Fibroblast of peridontal ligament (primary cell): ENCODE measurements around the gene EXOC4.
A peak's percentile ranks its signal among the peaks of the same experiment; 100 is the strongest.

ENCODE experiments used
- DNase-seq: peaks from one replicate; pipeline ENCODE4 v3.0.0-alpha.2; 2010; ENCODE audit errors: extremely low read depth

EXOC4 gene

DNA sequence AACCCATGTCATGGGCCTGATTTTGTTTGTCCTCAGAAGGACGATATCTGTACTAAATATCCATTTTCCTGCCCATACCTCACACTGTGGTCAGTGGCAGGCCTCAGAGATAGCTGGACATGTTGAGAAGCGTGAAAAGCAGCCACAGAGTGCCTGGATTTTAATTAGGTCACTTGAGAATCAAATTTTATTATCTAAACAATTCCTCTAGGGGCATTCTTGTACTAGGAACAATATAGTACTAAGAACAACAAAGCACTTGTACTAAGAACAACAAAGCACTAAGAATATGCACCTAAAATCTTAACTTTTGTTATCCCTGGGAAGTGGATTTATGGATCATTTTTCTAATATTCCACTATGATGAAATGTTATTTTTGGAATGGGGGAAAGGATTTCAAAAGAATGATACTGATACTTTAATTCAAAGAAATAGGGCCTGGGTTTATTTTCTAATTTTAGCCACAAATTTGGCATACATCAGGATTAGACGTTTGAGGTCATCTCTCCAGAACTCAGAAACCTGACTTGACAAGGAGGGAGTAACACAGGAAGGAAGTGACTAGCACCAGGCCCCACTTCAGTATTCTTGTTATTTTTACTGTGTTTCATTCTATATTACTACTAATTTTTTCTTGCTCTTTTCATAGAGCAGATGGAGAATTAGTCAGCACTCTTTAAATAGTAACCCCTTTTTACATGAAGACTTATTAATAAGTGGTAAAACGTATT, 112.2 kb downstream of the EXOC4 start:
- DNase-seq = peak; percentile 80

DNA sequence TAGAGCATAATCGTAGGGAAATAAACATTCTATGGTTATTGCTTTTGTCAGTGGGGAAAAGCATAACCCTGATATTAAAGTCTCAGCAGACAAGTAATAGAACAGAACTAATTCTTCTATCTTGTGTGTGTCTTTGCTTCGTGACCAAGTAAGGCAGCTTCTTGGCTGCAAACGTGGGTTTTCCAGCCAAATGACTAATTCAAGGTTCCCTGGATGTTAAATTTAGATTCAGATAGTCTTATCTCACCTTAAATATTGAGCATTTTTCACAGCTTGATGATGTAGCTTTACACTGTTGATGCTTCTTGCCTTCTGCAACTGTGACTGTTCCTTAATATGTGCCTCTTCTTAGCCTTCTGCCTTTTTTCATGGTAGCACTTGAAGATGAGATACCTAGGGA, 113.0 kb downstream of the EXOC4 start:
- no peak for DNase-seq

DNA sequence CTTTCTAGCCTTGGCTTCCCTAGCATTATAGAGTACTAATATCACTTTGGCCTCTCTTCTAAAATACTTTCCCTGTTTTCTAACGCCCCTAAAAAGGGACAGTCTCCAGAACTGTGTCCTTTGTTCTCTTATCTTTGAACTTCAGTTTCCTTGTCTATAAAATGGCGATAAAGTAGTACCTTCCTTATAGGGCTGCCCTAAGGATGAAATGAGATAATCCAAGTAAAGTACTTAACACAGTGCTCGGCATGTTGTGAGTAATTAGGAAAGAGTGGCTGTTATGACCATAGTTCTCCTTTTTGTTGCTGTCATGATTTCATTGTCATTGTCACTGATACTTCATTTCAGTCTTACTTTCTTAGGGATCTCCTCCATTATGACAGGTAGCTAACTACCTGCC, 114.7 kb downstream of the EXOC4 start:
- DNase-seq = no peak

DNA sequence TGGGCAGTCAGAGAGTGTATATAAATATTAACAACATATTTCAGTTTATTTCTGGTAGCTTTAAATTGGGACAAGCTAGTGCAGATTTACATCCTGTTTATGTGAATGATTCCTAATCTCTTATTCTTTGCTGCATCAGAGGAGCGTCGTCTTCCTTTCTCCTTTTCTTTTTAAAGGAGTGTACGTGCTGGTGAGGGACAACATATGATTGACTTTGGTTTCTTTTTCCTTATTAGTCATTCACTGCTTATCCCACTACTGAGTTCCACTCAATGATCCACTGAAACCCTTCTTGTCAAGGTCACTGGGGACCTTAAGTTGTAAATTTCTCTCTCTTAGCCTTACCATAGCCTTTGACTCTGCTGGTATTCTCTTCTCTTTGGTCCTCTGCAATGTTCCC, 116.3 kb downstream of the EXOC4 start:
- no peak for DNase-seq

DNA sequence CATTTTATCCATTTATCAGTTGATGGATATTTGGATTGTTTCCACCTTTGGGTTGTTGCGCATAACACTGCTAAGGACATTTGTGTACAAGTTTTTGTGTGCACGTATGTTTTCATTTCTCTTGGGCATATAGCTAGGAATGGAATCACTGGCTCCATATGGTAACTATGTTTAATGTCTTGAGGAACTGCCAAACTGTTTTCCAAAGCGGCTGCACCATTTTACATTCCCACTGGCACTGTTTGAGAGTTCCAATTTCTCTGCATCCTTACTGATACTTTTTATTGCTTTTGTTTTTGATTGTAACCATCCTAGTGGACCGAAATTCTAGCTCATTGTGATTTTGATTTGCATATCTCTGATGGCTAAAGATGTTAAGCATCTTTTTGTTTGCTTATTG, 118.7 kb downstream of the EXOC4 start:
- no peak for DNase-seq

DNA sequence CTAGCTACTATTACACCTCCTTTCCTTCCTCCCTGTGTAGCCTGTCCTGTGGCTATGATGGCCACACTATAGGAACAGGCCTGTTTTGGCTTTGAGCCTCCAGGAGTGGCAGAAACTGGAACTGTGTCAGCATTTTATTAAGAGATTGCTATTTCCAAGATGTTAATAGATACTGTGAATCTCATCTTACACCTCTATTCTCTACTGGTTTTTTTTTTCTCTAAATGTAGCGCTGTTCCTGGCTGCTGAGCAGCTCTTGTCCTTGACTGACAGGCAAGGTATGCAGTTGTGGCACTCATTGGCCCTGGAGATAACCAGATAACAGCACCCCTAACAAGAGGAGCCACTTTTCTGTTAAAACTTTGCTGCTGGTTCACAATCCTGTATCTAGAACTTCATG, 119.5 kb downstream of the EXOC4 start:
- DNase-seq = no peak

DNA sequence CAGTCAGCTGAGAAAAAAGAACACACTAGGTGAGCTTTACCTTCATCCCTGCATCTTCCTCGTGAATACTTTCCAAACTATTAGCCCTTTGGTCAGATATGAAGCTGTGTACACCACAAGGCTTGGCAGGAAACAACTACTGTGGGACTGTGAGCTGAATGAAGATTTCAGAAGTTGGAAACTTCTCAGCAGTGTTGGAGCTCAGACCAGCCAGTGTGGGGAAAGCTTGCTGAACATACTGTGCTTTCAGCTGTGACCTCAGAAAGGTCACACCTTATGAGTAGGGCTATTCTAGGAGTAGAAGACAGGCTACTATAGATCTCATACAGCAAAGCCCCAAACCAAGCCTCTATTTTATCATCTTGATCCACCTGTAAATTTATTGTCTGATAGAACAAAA, 123.6 kb downstream of the EXOC4 start:
- no peak for DNase-seq

DNA sequence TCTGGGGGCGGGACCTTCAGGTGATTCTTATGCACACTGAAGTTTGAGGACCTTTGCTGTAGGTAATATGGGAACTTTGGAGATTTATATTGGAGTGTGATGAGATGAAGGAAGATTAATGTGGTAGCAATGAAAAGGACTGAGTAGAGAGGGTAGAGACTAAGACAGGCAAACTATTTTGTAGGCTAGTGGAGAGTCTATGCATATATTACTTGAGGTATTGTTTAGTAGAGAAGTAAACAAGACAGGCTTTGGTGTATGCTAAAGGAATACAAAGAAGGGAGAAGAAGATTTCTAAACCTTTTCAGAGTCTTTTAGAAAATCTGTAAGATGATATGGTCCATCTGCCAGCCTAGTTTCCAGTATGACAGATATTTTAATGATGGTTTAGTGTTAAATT, 129.1 kb downstream of the EXOC4 start:
- no peak for DNase-seq

DNA sequence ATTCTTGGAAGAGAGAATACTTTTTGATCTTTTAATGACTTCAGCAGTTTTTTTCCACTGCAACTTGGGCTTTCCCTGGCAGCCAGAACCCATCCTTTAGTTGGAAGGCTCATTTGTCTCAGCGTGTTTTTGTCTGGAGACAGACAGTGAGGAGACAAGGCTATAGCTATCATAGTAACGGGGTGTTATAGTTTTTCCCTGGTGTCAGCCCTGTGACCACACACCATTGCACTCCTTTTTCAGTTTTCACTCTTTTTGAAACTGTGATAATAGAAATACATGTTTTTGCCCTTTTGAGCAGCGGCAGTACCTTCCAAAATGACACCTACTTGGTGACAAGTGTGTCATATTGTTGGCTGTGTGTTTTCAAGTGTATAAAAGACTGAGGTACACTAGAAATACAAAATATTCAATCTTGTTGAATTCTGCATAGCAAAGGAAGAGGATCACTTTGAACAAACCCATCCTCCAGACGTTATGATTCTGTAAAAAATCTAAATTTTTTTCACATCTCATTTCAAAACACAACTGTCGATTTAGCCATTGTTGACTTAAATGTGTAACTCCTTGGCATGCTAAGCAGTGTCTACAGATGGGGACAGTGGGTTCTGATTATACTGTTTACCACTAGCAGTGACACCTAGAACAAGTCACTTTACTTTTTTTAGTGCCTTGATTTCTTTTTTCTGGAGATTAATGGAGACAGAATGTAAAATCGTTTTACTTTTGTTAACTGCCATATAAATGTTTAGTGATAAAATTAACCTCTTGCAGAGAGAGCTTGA, 130.1 kb downstream of the EXOC4 start:
- no peak for DNase-seq

DNA sequence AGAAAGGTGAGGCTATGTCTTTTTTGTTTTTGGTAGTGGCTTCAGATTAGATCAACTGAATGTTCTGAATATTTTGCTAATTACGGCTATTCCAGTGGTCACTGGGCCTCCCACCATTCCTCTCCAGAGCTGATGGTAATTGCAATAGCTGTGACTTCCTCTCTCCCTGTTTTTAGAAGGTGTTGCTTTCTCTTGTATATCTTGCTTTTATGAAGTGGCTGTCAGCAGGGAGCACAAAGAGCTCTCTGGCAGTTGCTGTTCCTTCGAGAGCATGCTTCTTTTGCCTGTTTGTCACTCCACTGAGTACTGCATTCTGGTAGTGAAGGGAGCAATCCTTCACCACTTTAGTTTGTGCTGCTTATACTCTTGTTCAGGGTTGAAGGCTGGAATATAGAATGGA, 133.3 kb downstream of the EXOC4 start:
- no peak for DNase-seq

DNA sequence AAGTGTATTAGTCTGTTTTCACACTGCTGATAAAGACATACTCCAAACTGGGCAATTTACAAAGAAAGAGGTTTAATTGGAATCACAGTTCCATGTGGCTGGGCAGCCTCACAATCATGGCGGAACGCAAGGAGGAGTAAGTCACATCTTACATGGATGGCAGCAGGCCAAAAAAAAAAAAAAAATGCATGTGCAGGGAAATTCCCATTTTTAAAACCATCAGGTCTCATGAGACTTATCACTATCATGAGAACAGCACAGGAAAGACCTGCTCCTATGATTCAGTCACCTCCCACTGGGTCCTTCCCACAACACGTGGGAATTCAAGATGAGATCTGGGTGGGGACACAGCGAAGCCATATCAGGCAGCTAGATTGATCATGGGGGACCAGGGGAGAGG, 136.8 kb downstream of the EXOC4 start:
- no peak for DNase-seq

DNA sequence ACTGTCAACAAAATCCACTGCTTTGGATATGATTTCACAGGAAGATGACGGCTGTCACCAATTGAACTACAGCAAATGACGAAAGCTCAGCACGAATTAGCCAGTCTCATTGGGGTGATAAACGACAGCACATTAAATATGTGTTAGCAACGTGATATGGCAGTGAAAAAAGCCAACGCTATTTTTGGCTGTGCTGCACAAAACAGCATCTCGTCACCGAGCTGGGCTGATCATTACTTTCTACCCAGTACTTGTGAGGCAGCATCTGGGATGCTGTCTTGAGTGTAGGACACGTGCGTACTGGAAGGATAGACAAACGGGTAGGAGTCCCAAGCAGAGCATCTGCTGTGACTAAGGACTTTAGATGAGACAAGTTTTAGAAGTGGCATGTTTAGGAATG, 138.3 kb downstream of the EXOC4 start:
- DNase-seq = no peak

DNA sequence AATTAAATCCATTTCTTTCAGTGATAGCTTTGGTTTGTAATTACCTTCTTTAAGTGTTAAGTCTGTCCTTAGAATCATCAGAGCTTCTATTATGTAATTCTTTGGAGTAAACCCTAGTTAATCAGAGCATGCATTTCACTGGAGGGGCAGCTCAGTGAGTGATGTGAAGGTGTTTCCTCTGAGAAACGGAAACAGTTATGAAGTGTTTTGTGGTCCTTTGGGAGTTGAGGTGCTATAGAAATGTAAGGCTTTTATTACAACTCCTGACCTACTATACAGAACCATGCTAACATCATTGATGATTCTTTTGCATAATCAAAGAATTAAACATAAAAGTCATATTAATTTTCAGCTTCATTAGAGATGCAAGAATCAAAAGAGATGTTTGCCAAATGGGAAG, 141.5 kb downstream of the EXOC4 start:
- no peak for DNase-seq

DNA sequence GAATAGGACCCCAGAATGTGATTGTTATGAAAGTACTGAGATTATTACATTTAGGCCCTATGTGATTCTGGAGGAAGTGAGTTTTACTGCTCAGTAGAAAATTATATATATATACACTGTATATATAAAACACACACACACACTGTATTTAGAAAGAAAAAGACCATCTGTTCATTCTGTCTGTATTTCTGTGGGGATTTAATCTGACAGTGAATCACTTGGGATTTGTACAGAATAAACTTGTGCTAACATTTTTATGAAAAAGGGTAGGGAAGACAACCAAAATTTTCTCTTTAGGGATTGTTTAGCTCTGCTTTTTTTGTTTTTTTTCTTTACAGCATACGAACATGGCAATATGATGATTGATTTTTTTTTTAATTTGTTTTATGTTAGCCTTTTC, 142.7 kb downstream of the EXOC4 start:
- no peak for DNase-seq

DNA sequence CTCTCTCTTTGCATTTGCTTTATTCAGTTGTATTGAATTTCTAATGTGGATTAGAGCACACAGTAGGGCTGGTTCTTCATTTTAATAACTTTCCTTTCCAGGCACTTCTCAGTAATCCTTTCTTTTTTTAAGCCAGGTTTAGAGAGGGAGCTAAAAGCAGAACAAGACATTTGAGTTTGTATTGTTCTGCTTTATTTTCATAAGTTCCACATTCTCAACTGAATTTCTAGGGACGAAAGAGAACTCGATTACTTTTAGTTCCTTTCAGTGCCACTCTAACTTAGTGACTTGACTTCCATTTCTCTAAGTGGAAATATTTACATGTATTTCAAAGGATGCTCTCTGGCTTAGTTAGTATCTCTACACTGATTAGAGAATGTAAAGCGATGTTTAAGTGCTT, 145.6 kb downstream of the EXOC4 start:
- DNase-seq = no peak

DNA sequence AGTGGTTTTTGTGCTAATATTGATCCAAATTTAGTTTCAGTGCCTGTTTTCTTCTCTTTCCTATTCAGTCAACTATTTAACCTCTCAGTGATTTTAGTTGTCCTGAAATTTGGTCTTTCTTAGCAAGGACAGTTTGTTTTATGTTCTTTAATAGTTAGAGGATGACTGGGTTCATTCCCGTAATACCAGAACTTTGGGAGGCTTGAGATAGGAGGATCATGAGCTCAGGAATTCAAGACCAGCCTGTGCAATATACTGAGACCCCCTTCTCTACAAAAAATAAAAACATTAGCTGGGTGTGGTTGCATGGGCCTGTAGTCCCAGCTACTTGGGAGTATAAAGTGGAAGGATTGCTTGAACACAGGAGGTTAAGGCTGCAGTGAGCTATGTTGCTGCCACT, 148.3 kb downstream of the EXOC4 start:
- no peak for DNase-seq

DNA sequence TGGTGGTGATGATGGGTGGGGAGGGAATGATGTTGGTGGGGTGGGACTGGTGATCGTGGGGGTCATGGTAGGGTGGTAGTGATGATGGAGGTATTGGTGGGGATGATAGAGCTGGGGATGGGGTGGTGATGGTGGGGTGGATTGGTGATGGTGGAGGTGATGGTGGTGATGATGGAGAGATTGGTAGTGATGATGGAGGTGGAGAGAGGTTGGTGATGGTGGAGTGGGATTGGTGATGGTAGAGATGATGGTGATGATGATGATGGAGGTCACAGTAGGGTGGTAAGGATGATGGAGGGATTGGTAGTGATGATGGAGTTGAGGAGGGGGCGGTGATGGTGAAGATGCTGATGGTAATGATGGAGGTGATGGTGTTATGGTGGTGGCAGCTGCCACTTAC, 155.3 kb downstream of the EXOC4 start:
- no peak for DNase-seq

DNA sequence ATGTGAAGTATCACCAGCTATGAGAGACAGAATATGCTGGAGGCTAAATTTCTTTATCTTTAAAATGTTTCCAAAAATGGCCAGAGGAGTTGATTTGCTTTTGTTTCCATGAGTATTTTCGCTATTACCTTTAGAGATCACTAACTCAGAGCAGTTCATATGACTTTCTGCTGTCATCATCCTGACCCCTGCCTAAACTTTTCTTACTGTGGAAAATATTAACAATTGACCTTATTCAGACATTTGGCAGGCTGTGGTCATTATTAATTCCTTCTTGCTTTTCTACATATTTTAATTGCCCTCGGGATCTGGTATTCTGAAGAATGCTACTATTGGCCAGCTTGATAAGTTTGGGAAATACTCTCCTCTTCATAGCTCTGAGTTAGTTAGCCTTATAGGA, 156.5 kb downstream of the EXOC4 start:
- no peak for DNase-seq

DNA sequence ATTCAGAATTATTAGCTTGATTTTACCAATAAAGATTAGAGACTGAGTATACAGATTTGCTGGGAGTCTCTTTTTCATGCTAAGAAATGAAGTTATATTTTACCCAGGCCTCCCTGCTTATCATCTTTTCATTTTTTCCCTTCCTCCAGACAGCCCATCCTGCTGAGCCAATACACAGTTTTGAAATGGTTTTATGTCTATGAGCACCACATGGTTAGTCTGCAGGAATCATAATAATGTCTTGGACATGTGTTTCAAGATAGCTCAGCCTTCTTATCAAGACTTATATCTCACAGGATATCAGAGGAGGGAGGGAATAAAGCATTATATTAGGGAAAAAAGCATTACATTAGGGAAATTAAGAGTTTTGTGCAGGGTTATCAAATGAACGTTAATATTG, 157.1 kb downstream of the EXOC4 start:
- no peak for DNase-seq

DNA sequence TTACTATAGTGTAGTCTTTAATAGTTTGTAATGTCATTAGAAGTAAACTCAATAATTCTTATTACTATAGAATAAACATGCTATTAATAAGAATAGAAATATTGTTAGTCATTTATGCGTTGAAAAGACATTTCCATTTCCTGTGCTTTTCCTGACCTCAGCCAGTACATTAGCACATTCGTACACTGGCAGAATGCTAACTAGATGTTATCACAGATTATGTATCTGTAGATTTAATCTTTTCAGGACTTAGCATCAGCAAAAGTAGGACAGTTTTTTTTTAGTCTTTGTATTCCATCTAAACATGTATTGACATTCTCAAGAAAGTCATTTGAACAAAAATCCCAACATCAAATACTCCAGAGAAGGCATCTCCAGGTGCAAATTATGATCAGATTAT, 158.5 kb downstream of the EXOC4 start:
- DNase-seq = no peak

DNA sequence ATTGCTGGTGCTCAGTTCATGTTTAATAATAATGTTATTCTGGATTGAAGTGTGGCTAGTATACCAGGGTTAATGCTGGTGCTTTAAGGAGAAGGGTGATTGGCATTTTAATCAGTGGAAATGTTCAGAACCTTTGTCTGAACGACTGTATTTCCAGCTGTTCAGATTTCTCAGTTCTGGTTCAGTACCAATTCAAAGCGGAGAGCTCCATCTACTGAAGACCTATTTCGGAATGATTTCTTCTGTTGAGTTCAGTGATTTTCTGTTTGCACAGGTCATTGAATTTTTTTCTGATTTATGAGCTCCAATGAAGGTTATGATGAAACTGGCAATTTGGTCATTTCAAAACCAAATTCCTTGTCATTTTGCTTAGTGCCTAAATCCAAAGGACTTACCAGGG, 160.1 kb downstream of the EXOC4 start:
- DNase-seq = no peak

DNA sequence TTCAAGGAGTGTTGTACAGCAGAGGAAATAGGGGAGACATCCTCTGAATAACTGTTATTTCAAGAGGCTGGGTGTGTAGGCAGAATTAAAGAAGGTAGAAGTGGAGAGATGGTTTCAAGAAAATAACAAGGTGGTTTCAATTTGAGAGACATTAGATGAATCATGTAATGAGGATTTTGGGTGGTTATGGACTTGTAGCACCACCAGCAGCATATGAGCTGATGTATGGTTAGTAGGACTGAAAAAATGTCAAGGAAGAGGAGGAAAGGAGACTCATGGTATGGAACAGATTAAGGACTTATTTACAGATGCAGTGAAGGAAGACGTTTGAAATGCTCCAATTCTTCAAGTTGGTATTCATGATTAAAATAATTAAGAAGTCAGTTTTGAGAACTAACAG, 166.2 kb downstream of the EXOC4 start:
- DNase-seq = peak; percentile 52

DNA sequence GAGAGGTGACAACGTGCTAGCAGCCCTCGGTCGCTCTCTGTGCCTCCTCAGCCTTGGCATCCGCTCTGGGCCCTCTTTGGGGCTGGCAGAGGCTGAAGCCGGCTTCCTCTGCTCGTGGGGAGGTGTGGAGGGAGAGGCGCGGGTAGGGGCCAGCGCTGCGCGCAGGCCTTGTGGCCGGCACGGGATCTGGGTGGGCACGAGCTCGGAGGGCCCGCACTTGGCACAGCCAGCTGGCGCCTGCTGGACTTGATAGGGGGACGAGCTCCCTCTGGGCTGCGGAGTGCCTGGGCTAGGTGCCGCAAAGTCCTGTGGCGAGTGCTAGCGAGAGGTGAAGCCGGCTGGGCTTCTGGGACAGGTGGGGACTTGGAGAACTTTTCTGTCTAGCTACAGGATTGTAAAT, 170.7 kb downstream of the EXOC4 start:
- DNase-seq = no peak

DNA sequence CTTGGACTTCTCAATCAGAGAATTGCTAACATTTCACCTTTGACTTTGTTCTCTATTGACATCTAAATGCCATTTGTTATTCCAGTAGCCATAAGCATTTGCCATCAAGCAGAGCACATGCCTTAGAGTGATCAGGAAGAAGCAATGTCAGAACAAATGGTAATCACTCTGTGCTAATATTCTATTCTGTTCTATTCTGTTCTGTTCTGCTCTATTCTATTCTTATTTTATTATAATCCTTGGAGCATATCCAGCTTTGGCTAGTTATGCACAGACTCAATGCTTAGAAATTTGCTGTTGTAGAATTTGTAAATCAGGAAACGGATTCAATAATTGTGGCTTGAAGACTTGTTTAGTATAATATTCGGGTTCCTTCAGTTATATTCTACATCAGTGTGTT, 175.4 kb downstream of the EXOC4 start:
- peak; percentile 36 for DNase-seq
